ENCODE data around the gene CDON.

GRCh38 chr11:126063507-126063852 lies 814 bp upstream of the CDON start:
- TF ChIP-seq CTCF (IDR thresholded peaks at IDR 0.05; ENCODE audit: extremely low read depth in 1 of 2, insufficient read depth in 1 of 2, low read depth in 1 of 2, low read length in 2 of 2) (no peak), EZH2 (IDR thresholded peaks at IDR 0.05; ENCODE audit: borderline replicate concordance, low read depth, low read length, severe bottlenecking) (no peak), POLR2A (IDR thresholded peaks at IDR 0.05; ENCODE audit: low read depth, low read length) (no peak)
